ENCODE results near the gene KRT12.
A peak's percentile ranks its signal among the peaks of the same experiment; 100 is the strongest.

KRT12 gene

GRCh38 chr17:40866838-40867237 lies at the start of gene KRT12:
Gene KRT12 (minus strand): TSS chr17:40867223. CDS start chr17:40867186, 37 bp downstream.
- DNase-seq = no peak

GRCh38 chr17:40916366-40916765 lies 49.3 kb upstream of the KRT12 start:
- no peak for DNase-seq

GRCh38 chr17:40915721-40916256 lies 48.8 kb upstream of the KRT12 start:
- no peak for DNase-seq

- no peak for DNase-seq
Observed at GRCh38 chr17:40915199-40915661, 48.2 kb upstream of the KRT12 start.

- no peak for DNase-seq
Observed at GRCh38 chr17:40914075-40914855, 47.2 kb upstream of the KRT12 start.

- no peak for DNase-seq
Observed at GRCh38 chr17:40912486-40913210, 45.6 kb upstream of the KRT12 start.

- DNase-seq = no peak
Observed at GRCh38 chr17:40910441-40910841, 43.4 kb upstream of the KRT12 start.

- peak; percentile 87 for DNase-seq
Observed at GRCh38 chr17:40909755-40910154, 42.7 kb upstream of the KRT12 start.

GRCh38 chr17:40909351-40909750 lies 42.3 kb upstream of the KRT12 start:
- peak; percentile 94 for DNase-seq

- DNase-seq = no peak
Observed at GRCh38 chr17:40906613-40907012, 39.6 kb upstream of the KRT12 start.

GRCh38 chr17:40905370-40905769 lies 38.3 kb upstream of the KRT12 start:
- no peak for DNase-seq

- no peak for DNase-seq
Observed at GRCh38 chr17:40903129-40903847, 36.3 kb upstream of the KRT12 start.

GRCh38 chr17:40902498-40902897 lies 35.5 kb upstream of the KRT12 start:
- DNase-seq = no peak

GRCh38 chr17:40901981-40902474 lies 35.0 kb upstream of the KRT12 start:
- peak; percentile 4 for DNase-seq

GRCh38 chr17:40900809-40901356 lies 33.9 kb upstream of the KRT12 start:
- no peak for DNase-seq

GRCh38 chr17:40896916-40897455 lies 30.0 kb upstream of the KRT12 start:
- no peak for DNase-seq

GRCh38 chr17:40895106-40895730 lies 28.2 kb upstream of the KRT12 start:
- no peak for DNase-seq

- no peak for DNase-seq
Observed at GRCh38 chr17:40888196-40888720, 21.2 kb upstream of the KRT12 start.

- DNase-seq = no peak
Observed at GRCh38 chr17:40886090-40886489, 19.1 kb upstream of the KRT12 start.

GRCh38 chr17:40884708-40885512 lies 17.9 kb upstream of the KRT12 start, which contains the start of gene KRT20:
Gene KRT20 (minus strand): TSS chr17:40885242. CDS start chr17:40885185, 57 bp downstream.
- no peak for DNase-seq

All from NCI-H1105 (cell line).